Stimulated activated memory B cell treated with anti-CD40 and anti-IgM and Interleukin-4, amounts not matched to agents 10 μg/mL and 1 μg/mL and 100 μg/mL, for 72 hours (primary cell): ENCODE measurements around the gene USP7.

Experiments
- ATAC-seq: fragments of 150-1000 bp; cut with Tn5 transposase; 2 replicates; pipeline ENCODE4 v1.10.0; 2021
- H3K27ac Mint-ChIP-seq: one replicate; pipeline ENCODE4 v1.8.0; 2022; ENCODE audit warnings: mild to moderate bottlenecking, mixed read lengths
- H3K27me3 Mint-ChIP-seq: one replicate; pipeline ENCODE4 v1.8.0; 2022; ENCODE audit warnings: mixed read lengths
- H3K36me3 Mint-ChIP-seq: one replicate; pipeline ENCODE4 v1.8.0; 2022; ENCODE audit warnings: mixed read lengths
- H3K4me1 Mint-ChIP-seq: one replicate; pipeline ENCODE4 v1.8.0; 2022; ENCODE audit warnings: mixed read lengths
- H3K4me3 Mint-ChIP-seq: one replicate; pipeline ENCODE4 v1.8.0; 2022; ENCODE audit warnings: mild to moderate bottlenecking, moderate library complexity, mixed read lengths
- H3K9me3 Mint-ChIP-seq: one replicate; pipeline ENCODE4 v1.8.0; 2022; ENCODE audit warnings: mixed read lengths

Gene USP7

GRCh38 chr16:8910811-8911210 is 52.9 kb downstream of the USP7 start:
- Mint-ChIP-seq H3K4me3 (no peak overlapping the region), H3K27me3 (no peaks in the 10 kb centered on the region), H3K9me3 (no peaks in the 10 kb centered on the region), H3K4me1 (no peaks in the 10 kb centered on the region), H3K27ac (no peak overlapping the region), H3K36me3 (peaks cover 67% of the 10 kb centered on the region)
- ATAC-seq: no peak

DNA sequence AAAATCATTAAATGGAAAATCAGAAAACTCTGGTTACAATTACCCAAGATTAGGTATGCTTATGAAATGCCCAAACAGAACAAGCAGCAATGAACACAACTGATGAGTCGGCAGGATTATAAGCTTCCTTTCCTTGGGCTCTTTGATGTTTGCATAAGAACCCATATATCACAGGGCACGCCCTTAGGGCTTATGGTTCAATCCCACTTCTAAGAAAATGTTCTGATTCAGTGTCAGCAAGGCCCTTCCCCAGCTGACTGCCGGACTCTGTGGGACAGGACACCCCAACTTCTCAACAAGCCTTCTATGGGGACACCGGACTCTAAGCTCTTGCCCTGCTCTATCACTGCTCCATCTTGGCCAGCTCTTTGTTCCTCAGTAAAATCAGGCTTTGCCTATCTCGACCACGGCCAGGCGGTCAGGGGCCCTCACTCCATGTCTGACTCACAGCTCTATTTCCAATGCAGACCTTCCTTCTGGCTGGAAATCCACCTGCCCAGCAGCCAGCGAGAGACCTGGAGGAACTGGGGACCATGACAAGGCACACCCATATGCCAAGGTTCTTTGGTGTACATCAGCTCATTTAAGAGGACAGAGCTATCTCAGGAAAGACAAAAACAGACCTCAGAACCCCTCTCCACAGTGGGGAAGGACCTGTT is 54.8 kb downstream of the USP7 start:
- peaks cover 67% of the 10 kb centered on the region for H3K36me3 Mint-ChIP-seq
- no peaks in the 10 kb centered on the region for H3K9me3 Mint-ChIP-seq
- H3K27ac Mint-ChIP-seq: peak overlapping the region; percentile 1
- no peak overlapping the region for H3K4me3 Mint-ChIP-seq
- no peaks in the 10 kb centered on the region for H3K4me1 Mint-ChIP-seq
- ATAC-seq: no peak
- no peaks in the 10 kb centered on the region for H3K27me3 Mint-ChIP-seq

GRCh38 chr16:8907096-8907495 is 56.6 kb downstream of the USP7 start:
- H3K4me3 Mint-ChIP-seq: no peak overlapping the region
- H3K27me3 Mint-ChIP-seq: no peaks in the 10 kb centered on the region
- H3K36me3 Mint-ChIP-seq: peaks cover 68% of the 10 kb centered on the region
- no peak for ATAC-seq
- no peaks in the 10 kb centered on the region for H3K4me1 Mint-ChIP-seq
- no peaks in the 10 kb centered on the region for H3K9me3 Mint-ChIP-seq
- peak overlapping the region; percentile 54 for H3K27ac Mint-ChIP-seq

DNA sequence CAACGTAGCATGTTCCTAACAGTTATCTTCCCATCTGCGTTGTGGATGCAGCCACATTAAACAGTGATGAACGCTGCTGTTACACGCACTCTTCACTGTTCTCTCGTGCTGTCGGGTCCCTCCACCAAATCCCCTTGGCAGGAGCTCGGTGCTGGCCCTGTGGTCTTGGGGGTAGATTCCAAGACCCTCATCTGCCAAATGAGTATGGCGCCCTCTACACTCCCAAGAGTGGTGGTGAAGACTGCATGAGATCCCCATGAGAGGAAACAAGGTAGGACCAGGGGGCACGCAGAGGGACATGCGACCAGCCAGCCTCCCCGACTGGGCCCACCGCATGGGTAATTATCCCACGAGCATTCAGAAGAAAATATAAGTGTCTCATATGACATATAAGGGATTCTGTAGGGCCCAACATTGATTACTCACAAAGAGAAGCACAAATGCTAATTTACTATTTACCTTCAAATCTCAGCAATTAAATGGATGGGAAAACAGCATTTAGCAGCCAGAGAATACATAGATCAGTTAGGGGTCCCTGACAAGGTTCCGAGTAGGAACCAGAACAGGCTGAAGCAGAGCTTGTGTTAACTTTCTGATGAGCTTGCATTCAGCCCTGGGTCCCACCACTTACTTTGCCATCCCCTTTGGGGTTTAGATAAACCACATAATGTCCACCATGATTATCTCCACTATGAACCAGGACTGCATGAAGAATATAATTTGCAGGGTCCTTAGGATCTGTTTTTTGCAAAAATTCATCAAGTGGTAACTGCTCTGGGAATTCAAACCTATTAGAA is 57.7 kb downstream of the USP7 start:
- Mint-ChIP-seq H3K4me1 (no peaks in the 10 kb centered on the region), H3K36me3 (peaks cover 68% of the 10 kb centered on the region), H3K27me3 (no peaks in the 10 kb centered on the region), H3K4me3 (no peak overlapping the region), H3K9me3 (no peaks in the 10 kb centered on the region), H3K27ac (no peak overlapping the region)
- ATAC-seq: no peak

DNA sequence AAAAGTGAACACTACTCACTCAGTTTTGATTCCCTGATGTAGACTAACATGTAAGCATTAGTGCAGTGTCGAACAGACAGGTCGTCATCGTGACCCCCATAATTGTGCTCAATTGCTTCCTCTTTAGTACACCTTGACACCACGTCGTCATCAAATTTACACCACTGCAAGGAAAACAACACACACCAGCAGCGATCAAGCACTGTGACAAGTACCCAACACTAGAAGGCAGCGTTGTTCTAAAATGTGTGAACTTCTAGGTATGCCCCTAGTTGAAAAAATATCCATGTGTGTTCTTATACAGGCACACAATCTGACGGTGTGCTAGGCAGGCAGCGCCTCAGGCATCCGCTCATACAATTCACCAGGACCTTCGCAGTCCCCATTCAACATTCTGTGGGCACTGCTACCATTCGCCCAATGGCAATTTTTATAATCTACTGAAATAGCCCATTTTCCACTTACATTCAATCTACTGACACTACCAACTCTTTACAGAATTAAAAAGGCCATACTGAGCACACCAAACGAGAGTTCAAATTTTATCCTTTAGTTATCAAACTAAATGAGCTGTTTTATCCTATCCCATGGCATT is 58.4 kb downstream of the USP7 start:
- no peaks in the 10 kb centered on the region for H3K9me3 Mint-ChIP-seq
- H3K27ac Mint-ChIP-seq: no peak overlapping the region
- no peak overlapping the region for H3K4me3 Mint-ChIP-seq
- no peaks in the 10 kb centered on the region for H3K27me3 Mint-ChIP-seq
- H3K36me3 Mint-ChIP-seq: peaks cover 68% of the 10 kb centered on the region
- ATAC-seq: peak; percentile 65
- H3K4me1 Mint-ChIP-seq: no peaks in the 10 kb centered on the region

GRCh38 chr16:8904018-8904430 is 59.7 kb downstream of the USP7 start:
- H3K4me3 Mint-ChIP-seq: no peak overlapping the region
- ATAC-seq: no peak
- H3K27ac Mint-ChIP-seq: no peak overlapping the region
- no peaks in the 10 kb centered on the region for H3K9me3 Mint-ChIP-seq
- H3K36me3 Mint-ChIP-seq: peaks cover 73% of the 10 kb centered on the region
- no peaks in the 10 kb centered on the region for H3K4me1 Mint-ChIP-seq
- no peaks in the 10 kb centered on the region for H3K27me3 Mint-ChIP-seq

- ATAC-seq: no peak
- Mint-ChIP-seq H3K27ac (no peak overlapping the region), H3K27me3 (no peaks in the 10 kb centered on the region), H3K4me3 (no peak overlapping the region), H3K36me3 (peaks cover 72% of the 10 kb centered on the region), H3K9me3 (no peaks in the 10 kb centered on the region), H3K4me1 (no peaks in the 10 kb centered on the region)
Observed at GRCh38 chr16:8903004-8903403, 60.7 kb downstream of the USP7 start.

DNA sequence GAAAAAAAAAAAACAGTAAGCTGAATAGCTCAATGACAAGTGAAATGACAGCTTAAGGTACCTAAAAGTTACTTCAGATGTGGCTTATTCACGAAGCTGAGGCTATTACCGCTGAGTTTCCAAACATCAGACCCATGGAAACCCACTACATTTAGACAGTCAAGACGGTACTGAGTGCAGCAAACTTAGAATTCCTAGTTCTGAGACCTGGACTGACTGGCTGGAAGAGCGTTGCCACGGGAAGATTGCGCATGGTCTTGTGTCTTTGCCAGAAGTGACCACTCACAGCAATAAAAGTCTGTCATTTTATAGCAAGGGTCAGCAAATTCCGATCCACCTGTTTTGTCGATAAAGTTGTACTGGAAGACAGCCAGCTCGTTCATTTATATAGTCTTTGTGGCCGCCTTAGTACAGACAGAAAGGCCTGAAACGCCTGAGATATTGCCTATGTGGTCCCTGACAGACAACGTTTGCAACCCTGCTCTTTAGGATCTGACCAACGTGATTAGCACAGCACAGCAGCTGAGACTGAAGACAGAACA is 62.3 kb downstream of the USP7 start:
- Mint-ChIP-seq H3K4me1 (no peaks in the 10 kb centered on the region), H3K4me3 (no peak overlapping the region), H3K27ac (no peak overlapping the region), H3K9me3 (no peaks in the 10 kb centered on the region), H3K36me3 (peaks cover 85% of the 10 kb centered on the region), H3K27me3 (no peaks in the 10 kb centered on the region)
- ATAC-seq: no peak

- no peak for ATAC-seq
- H3K4me3 Mint-ChIP-seq: no peak overlapping the region
- peak overlapping the region; percentile 46 for H3K27ac Mint-ChIP-seq
- H3K36me3 Mint-ChIP-seq: peaks cover 80% of the 10 kb centered on the region
- no peaks in the 10 kb centered on the region for H3K9me3 Mint-ChIP-seq
- H3K27me3 Mint-ChIP-seq: no peaks in the 10 kb centered on the region
- no peaks in the 10 kb centered on the region for H3K4me1 Mint-ChIP-seq
Observed at GRCh38 chr16:8900343-8900742, 63.4 kb downstream of the USP7 start.

GRCh38 chr16:8899709-8900317 is 63.9 kb downstream of the USP7 start:
- H3K27me3 Mint-ChIP-seq: no peaks in the 10 kb centered on the region
- no peaks in the 10 kb centered on the region for H3K9me3 Mint-ChIP-seq
- H3K36me3 Mint-ChIP-seq: peaks cover 80% of the 10 kb centered on the region
- no peak for ATAC-seq
- H3K27ac Mint-ChIP-seq: peak overlapping the region; percentile 46
- peaks cover 2% of the 10 kb centered on the region for H3K4me1 Mint-ChIP-seq
- H3K4me3 Mint-ChIP-seq: no peak overlapping the region

GRCh38 chr16:8898660-8899318 is 64.9 kb downstream of the USP7 start:
- no peak for ATAC-seq
- Mint-ChIP-seq H3K4me3 (no peak overlapping the region), H3K27ac (peak overlapping the region; percentile 46), H3K9me3 (no peaks in the 10 kb centered on the region), H3K27me3 (no peaks in the 10 kb centered on the region), H3K4me1 (peaks cover 9% of the 10 kb centered on the region), H3K36me3 (peaks cover 83% of the 10 kb centered on the region)

DNA sequence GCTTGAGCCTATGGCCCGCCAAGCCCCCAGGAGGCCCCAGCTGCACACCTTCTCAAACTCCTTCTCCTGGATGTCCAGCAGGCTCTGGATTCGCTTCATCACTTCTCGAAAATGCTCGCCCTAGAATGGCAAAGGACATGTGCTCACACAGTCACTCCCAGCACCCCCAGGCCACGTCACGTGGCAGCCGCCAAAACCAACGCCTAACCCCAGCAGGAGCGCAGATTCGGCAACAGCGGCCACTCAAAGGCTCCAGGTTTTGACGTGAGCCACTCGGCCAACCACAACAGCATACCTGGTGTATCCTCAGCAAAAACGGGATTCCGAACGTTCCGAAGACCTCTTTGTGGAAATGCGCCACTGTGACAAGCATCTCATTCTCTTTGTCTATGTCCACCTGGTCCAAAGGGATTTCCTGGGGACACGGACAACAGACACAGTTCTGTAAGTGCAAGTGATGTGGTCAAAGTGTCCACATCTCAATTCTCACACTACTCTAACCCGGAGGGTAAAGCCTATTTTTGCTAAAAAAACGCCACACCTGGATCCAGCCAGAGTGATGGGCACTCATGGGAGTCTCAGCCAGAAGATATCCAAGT is 68.9 kb downstream of the USP7 start:
- peaks cover 43% of the 10 kb centered on the region for H3K4me1 Mint-ChIP-seq
- no peak overlapping the region for H3K4me3 Mint-ChIP-seq
- H3K27ac Mint-ChIP-seq: peak overlapping the region; percentile 96
- H3K9me3 Mint-ChIP-seq: no peaks in the 10 kb centered on the region
- no peaks in the 10 kb centered on the region for H3K27me3 Mint-ChIP-seq
- no peak for ATAC-seq
- peaks cover 67% of the 10 kb centered on the region for H3K36me3 Mint-ChIP-seq

GRCh38 chr16:8893976-8894690 is 69.6 kb downstream of the USP7 start:
- Mint-ChIP-seq H3K4me3 (no peak overlapping the region), H3K27me3 (no peaks in the 10 kb centered on the region), H3K9me3 (no peaks in the 10 kb centered on the region), H3K4me1 (peaks cover 43% of the 10 kb centered on the region), H3K27ac (peak overlapping the region; percentile 96), H3K36me3 (peaks cover 60% of the 10 kb centered on the region)
- ATAC-seq: no peak

GRCh38 chr16:8893426-8893825 is 70.3 kb downstream of the USP7 start:
- Mint-ChIP-seq H3K9me3 (no peaks in the 10 kb centered on the region), H3K27me3 (no peaks in the 10 kb centered on the region), H3K4me1 (peaks cover 43% of the 10 kb centered on the region), H3K4me3 (peak overlapping the region; percentile 22), H3K27ac (peak overlapping the region; percentile 96), H3K36me3 (peaks cover 55% of the 10 kb centered on the region)
- no peak for ATAC-seq
